ENCODE data around the gene LETM1. TPM values are rescaled to one million over a fixed set of nuclear protein-coding genes. Genes with fewer than 3 reads are reported as not detected.

The LETM1 gene
- total and polyA plus RNA-seq, 2 of the 8 experiments (the other 6 are each of a cell fraction or from before 2014, with no cell fraction given) = 19.8 to 50.1 TPM

DNA sequence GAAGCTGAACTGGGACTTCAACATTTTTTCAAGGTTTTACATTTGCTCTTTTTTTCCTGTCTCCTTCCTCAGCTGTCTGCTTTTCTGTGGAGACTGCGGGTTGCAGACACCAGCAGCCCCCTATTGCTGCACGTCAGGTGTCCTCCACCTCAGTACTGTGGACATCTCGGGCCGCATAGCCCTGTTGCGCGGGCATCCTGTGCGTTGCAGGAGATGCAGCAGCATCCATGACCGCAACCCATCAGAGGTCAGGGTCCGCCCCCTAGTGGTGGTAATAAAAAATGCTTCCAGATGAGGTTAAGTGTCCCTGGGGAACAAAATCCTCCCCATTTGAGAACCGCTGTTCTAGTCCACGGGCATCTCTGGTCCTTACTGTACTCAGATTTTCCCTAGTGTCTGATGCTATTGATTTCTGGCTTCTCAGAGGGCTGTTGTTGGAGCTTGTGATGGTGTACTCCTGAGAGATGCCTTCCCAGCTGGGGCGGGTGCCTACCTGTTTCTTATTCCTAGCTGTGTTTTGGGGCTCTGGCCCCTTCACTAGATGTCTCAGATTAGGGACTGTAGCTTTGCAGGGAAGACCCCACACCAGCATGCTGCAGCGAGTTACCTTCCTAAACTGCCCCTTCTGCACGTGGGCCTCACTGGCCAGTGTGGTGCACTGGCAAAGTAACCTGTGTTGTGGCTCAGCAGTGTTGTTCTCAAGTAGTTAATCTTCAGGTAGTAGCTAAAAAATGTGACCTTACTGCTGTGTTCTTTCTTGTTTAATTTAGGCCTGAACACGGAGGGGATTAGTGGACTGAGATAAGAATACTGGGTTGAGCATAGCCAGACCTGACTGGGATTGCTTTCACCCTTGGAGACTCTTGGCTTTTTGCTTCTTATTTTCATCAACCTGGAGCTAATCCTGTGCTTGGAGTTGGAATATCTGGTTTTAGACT lies 43.5 kb upstream of the LETM1 start (continued):
- TF ChIP-seq NRF1 (IDR thresholded peaks at IDR 0.05; ENCODE audit: low read depth, low read length) = 0 out of 2 replicates have a peak, but pooled peaks have one; percentile 6
- TF ChIP-seq YY1 (IDR thresholded peaks at IDR 0.05; ENCODE audit: low read depth, low read length) = peak; percentile 77
- no peak for TF ChIP-seq FOSL1 (IDR thresholded peaks at IDR 0.05; ENCODE audit: insufficient read depth, low read depth, low read length)
- no peak for TF ChIP-seq SAP30 (IDR thresholded peaks at IDR 0.05; ENCODE audit: insufficient read depth, insufficient replicate concordance, low read length)
- no peak for TF ChIP-seq SP1 (IDR thresholded peaks at IDR 0.05; ENCODE audit: low read depth, low read length)
- no peak for TF ChIP-seq CHD2 (IDR thresholded peaks at IDR 0.05; ENCODE audit: low read length)
- no peak for TF ChIP-seq SIRT6 (IDR thresholded peaks at IDR 0.05; ENCODE audit: low read length)
- peak; percentile 88 to 92 for TF ChIP-seq RAD21 (IDR thresholded peaks at IDR 0.05 in 1 of 2, conservative IDR thresholded peaks at IDR 0.05 in 1 of 2; ENCODE audit: low read depth in 2 of 2, low read length in 2 of 2)
- TF ChIP-seq CEBPB (IDR thresholded peaks at IDR 0.05; ENCODE audit: low read depth, low read length) = 0 out of 2 replicates have a peak, but pooled peaks have one; percentile 30
- no peak for TF ChIP-seq NANOG (IDR thresholded peaks at IDR 0.05; ENCODE audit: insufficient read depth, low read depth, low read length, poor library complexity, severe bottlenecking)
- 0 out of 2 replicates have a peak, but pooled peaks have one; percentile 40 for TF ChIP-seq SRF (IDR thresholded peaks at IDR 0.05; ENCODE audit: low read depth, low read length)
- TF ChIP-seq TCF12 (IDR thresholded peaks at IDR 0.05; ENCODE audit: low read depth, low read length) = no peak
- TF ChIP-seq RXRA (IDR thresholded peaks at IDR 0.05; ENCODE audit: insufficient read depth, low read depth, low read length) = no peak
